NCI-H146 (cell line): ENCODE data around the gene CDKL4.
"Not testable (repeated sequence)": the region's sequence is repeated elsewhere in the genome, so short reads cannot be mapped to it uniquely, and the experiment has no call there.

ENCODE experiments used
- DNase-seq: peaks from one replicate; lab custom pipeline; 2025; lab: John Stamatoyannopoulos, UW

CDKL4 gene

GRCh38 chr2:39243469-39244123 is at the start of gene CDKL4:
Gene CDKL4 (minus strand): TSS chr2:39243970.
- DNase-seq: no peak

- DNase-seq: no peak
These were observed 46.7 kb upstream of the CDKL4 start for GRCh38 chr2:39290433-39290832.

GRCh38 chr2:39289609-39290008 is 45.8 kb upstream of the CDKL4 start:
- DNase-seq: no peak

GRCh38 chr2:39283561-39283960 is 39.8 kb upstream of the CDKL4 start:
- DNase-seq: no peak

- no peak for DNase-seq
These were observed 37.6 kb upstream of the CDKL4 start for GRCh38 chr2:39281391-39281790.

GRCh38 chr2:39275016-39275415 is 31.2 kb upstream of the CDKL4 start:
- DNase-seq: no peak

GRCh38 chr2:39269941-39270340 is 26.2 kb upstream of the CDKL4 start:
- no peak for DNase-seq

- DNase-seq: no peak
These were observed 23.2 kb upstream of the CDKL4 start for GRCh38 chr2:39266916-39267434.

- no peak for DNase-seq
These were observed 22.5 kb upstream of the CDKL4 start for GRCh38 chr2:39266139-39266805.

GRCh38 chr2:39265315-39265714 is 21.5 kb upstream of the CDKL4 start:
- peak; percentile 4 for DNase-seq

GRCh38 chr2:39264733-39265132 is 21.0 kb upstream of the CDKL4 start:
- no peak for DNase-seq

- DNase-seq: no peak
These were observed 16.3 kb upstream of the CDKL4 start for GRCh38 chr2:39260087-39260486.

GRCh38 chr2:39256040-39256439 is 12.3 kb upstream of the CDKL4 start:
- DNase-seq: no peak

GRCh38 chr2:39252888-39253518 is 9.2 kb upstream of the CDKL4 start:
- no peak for DNase-seq

- DNase-seq: no peak
These were observed 3.8 kb upstream of the CDKL4 start for GRCh38 chr2:39247512-39248043.

GRCh38 chr2:39246382-39246980 is 2.7 kb upstream of the CDKL4 start:
- no peak for DNase-seq

- DNase-seq: not testable (repeated sequence)
These were observed 1.3 kb upstream of the CDKL4 start for GRCh38 chr2:39244963-39245625.

- DNase-seq: not testable (repeated sequence)
These were observed 582 bp upstream of the CDKL4 start for GRCh38 chr2:39244241-39244862.

- no peak for DNase-seq
These were observed 2.2 kb downstream of the CDKL4 start for GRCh38 chr2:39241588-39241987.

GRCh38 chr2:39240758-39241157 is 3.0 kb downstream of the CDKL4 start:
- no peak for DNase-seq

GRCh38 chr2:39234754-39235153 is 9.0 kb downstream of the CDKL4 start:
- no peak for DNase-seq
